H9 (cell line): ENCODE results near the gene CBLB. TPM values are rescaled to one million over a fixed set of nuclear protein-coding genes. Genes with fewer than 3 reads are reported as not detected.

Source experiments
- DNase-seq: peaks from one replicate; pipeline ENCODE4 v3.0.0-alpha.2; 2017
- H2AFZ ChIP-seq: one replicate; pipeline ENCODE4 v1.6.1; 2013; ENCODE audit warnings: mild to moderate bottlenecking, low read length, control low read depth, moderate library complexity
- H2AK5ac ChIP-seq: 2 replicates; pipeline ENCODE4 v1.6.1; 2013; ENCODE audit warnings: low read length, control low read depth, mixed read lengths; ENCODE audit not compliant: insufficient read length
- H2BK120ac ChIP-seq: one replicate; pipeline ENCODE4 v1.6.1; 2013; ENCODE audit warnings: low read depth, mild to moderate bottlenecking, low read length, control low read depth, inconsistent platforms; ENCODE audit not compliant: poor library complexity, severe bottlenecking
- H2BK12ac ChIP-seq: 2 replicates; pipeline ENCODE4 v1.6.1; 2013; ENCODE audit warnings: low read length, control low read depth, mixed read lengths, low read depth; ENCODE audit not compliant: insufficient read length
- H2BK15ac ChIP-seq: 2 replicates; pipeline ENCODE4 v1.6.1; 2013; ENCODE audit warnings: low read depth, low read length, control low read depth
- H2BK20ac ChIP-seq: one replicate; pipeline ENCODE4 v1.6.1; 2013; ENCODE audit warnings: low read depth, mild to moderate bottlenecking, low read length, control low read depth, inconsistent platforms; ENCODE audit not compliant: poor library complexity, severe bottlenecking
- H2BK5ac ChIP-seq: 2 replicates; pipeline ENCODE4 v1.6.1; 2013; ENCODE audit warnings: low read length, control low read depth, mixed read lengths; ENCODE audit not compliant: insufficient read length
- H3K14ac ChIP-seq: 2 replicates; pipeline ENCODE4 v1.6.1; 2013; ENCODE audit warnings: low read length, control low read depth; ENCODE audit not compliant: insufficient read depth
- H3K18ac ChIP-seq: 2 replicates; pipeline ENCODE4 v1.6.1; 2013; ENCODE audit warnings: low read depth, mild to moderate bottlenecking, mixed read lengths, low read length, control low read depth; ENCODE audit not compliant: insufficient read length
- H3K23ac ChIP-seq: 2 replicates; pipeline ENCODE4 v1.6.1; 2013; ENCODE audit warnings: low read length, control low read depth, mixed read lengths, low read depth; ENCODE audit not compliant: insufficient read length
- H3K23me2 ChIP-seq: 2 replicates; pipeline ENCODE4 v1.6.1; 2013; ENCODE audit warnings: low read depth, mild to moderate bottlenecking, mixed read lengths, low read length, control low read depth; ENCODE audit not compliant: insufficient read length, poor library complexity, severe bottlenecking
- H3K27ac ChIP-seq: 2 replicates; pipeline ENCODE4 v1.5.1; 2013; ENCODE audit warnings: low read length, control low read depth, mixed read lengths, low read depth; ENCODE audit not compliant: insufficient read length
- H3K27me3 ChIP-seq: 2 replicates; pipeline ENCODE4 v1.6.1; 2013; ENCODE audit warnings: low read length, control low read depth, inconsistent platforms; ENCODE audit not compliant: insufficient read depth
- H3K4ac ChIP-seq: 2 replicates; pipeline ENCODE4 v1.6.1; 2013; ENCODE audit warnings: low read depth, mild to moderate bottlenecking, control low read depth, inconsistent platforms, low read length, moderate library complexity
- H3K4me1 ChIP-seq: 2 replicates; pipeline ENCODE4 v1.6.1; 2013; ENCODE audit warnings: low read length, control low read depth, inconsistent platforms; ENCODE audit not compliant: insufficient read depth
- H3K4me2 ChIP-seq: 2 replicates; pipeline ENCODE4 v1.6.1; 2013; ENCODE audit warnings: low read length, control low read depth, mixed read lengths; ENCODE audit not compliant: insufficient read length, insufficient read depth
- H3K56ac ChIP-seq: 2 replicates; pipeline ENCODE4 v1.6.1; 2013; ENCODE audit warnings: low read depth, mild to moderate bottlenecking, mixed read lengths, low read length, control low read depth; ENCODE audit not compliant: insufficient read length
- H3K79me1 ChIP-seq: 2 replicates; pipeline ENCODE4 v1.6.1; 2013; ENCODE audit warnings: low read depth, mild to moderate bottlenecking, moderate library complexity, low read length, control low read depth, inconsistent platforms; ENCODE audit not compliant: insufficient read depth, poor library complexity, severe bottlenecking
- H3K79me2 ChIP-seq: 2 replicates; pipeline ENCODE4 v1.6.1; 2013; ENCODE audit warnings: low read length, control low read depth, inconsistent platforms; ENCODE audit not compliant: insufficient read depth
- H3K9ac ChIP-seq: 2 replicates; pipeline ENCODE4 v1.6.1; 2013; ENCODE audit warnings: low read length, control low read depth, mixed read lengths; ENCODE audit not compliant: insufficient read length; ENCODE audit errors: extremely low read depth
- H3K9me3 ChIP-seq: one replicate; pipeline ENCODE4 v1.6.1; 2013; ENCODE audit warnings: low read depth, low read length, inconsistent platforms; ENCODE audit not compliant: control insufficient read depth
- H3T11ph ChIP-seq: one replicate; pipeline ENCODE4 v1.6.1; 2013; ENCODE audit warnings: mild to moderate bottlenecking, low read length, control low read depth, inconsistent platforms
- H4K20me1 ChIP-seq: one replicate; pipeline ENCODE4 v1.6.1; 2013; ENCODE audit not compliant: control insufficient read depth, insufficient read length, insufficient read depth
- H4K5ac ChIP-seq: 2 replicates; pipeline ENCODE4 v1.6.1; 2013; ENCODE audit warnings: low read depth, mild to moderate bottlenecking, mixed read lengths, low read length, control low read depth; ENCODE audit not compliant: insufficient read length
- H4K8ac ChIP-seq: replicated peaks from 2 replicates; pipeline ENCODE4 v1.6.1; 2013; ENCODE audit warnings: low read length, control low read depth, mixed read lengths, low read depth; ENCODE audit not compliant: insufficient read length
- H4K91ac ChIP-seq: 2 replicates; pipeline ENCODE4 v1.6.1; 2013; ENCODE audit warnings: low read depth, mild to moderate bottlenecking, moderate library complexity, mixed read lengths, low read length, control low read depth; ENCODE audit not compliant: insufficient read length
- H3K27ac Mint-ChIP-seq, 3 experiments: 2 replicates in 2 of 3; 3 replicates in 1 of 3; pipeline ENCODE4 v1.8.0; 2020 to 2021; ENCODE audit warnings: mixed read lengths in 3 of 3, mild to moderate bottlenecking in 1 of 3, moderate library complexity in 1 of 3
- H3K27me3 Mint-ChIP-seq: 2 replicates; pipeline ENCODE4 v1.8.0; 2021; ENCODE audit warnings: low read depth, mild to moderate bottlenecking, moderate library complexity, mixed read lengths
- H3K36me3 Mint-ChIP-seq, 3 experiments: 2 replicates in 2 of 3; 3 replicates in 1 of 3; pipeline ENCODE4 v1.8.0; 2020 to 2021; ENCODE audit warnings: low read depth in 3 of 3, mixed read lengths in 3 of 3; ENCODE audit not compliant: insufficient read depth in 1 of 3
- H3K4me1 Mint-ChIP-seq, 2 experiments: 2 replicates each; pipeline ENCODE4 v1.8.0; 2020; ENCODE audit warnings: mixed read lengths in 2 of 2
- H3K4me3 Mint-ChIP-seq, 2 experiments: 2 replicates in 1 of 2; 3 replicates in 1 of 2; pipeline ENCODE4 v1.8.0; 2020 to 2021; ENCODE audit warnings: mild to moderate bottlenecking in 2 of 2, mixed read lengths in 2 of 2, moderate library complexity in 1 of 2
- H3K9me3 Mint-ChIP-seq, 2 experiments: 2 replicates in 1 of 2; 3 replicates in 1 of 2; pipeline ENCODE4 v1.8.0; 2020; ENCODE audit warnings: mild to moderate bottlenecking in 2 of 2, mixed read lengths in 2 of 2, moderate library complexity in 1 of 2
- CTCF ChIP-seq: fragments of 200-600 bp; sonication (generic); conservative IDR thresholded peaks from 3 replicates; pipeline ENCODE4 v1.8.0; 2021; ENCODE audit warnings: antibody characterized with exemption, mild to moderate bottlenecking
- WGBS: extraction: QIAGEN DNeasy Blood & Tissue Kit; methylation state at CpG from one replicate; pipeline ENCODE4 v1.1.7; 2013; ENCODE audit warnings: missing lambda C conversion rate, low lambda C conversion rate, mixed read lengths; ENCODE audit not compliant: insufficient read length; ENCODE audit errors: extremely low coverage; 5-methylcytosine and 5-hydroxymethylcytosine counted together
- total RNA-seq: library from RNA; stranded (reverse); gene quantifications from 2 replicates; pipeline ENCODE4 v1.2.1, GENCODE V29; 2021

The CBLB gene
- total RNA-seq, 1 experiment from 2014 or later, result 25.7 TPM

GRCh38 chr3:105847452-105847851 lies 21.4 kb downstream of the CBLB start:
- Histone ChIP-seq H3K9me3 (no peaks in the 10 kb centered on the region), H3K23ac (no peak overlapping the region), H2BK20ac (no peak overlapping the region), H3K56ac (no peak overlapping the region), H3K4ac (no peak overlapping the region), H4K20me1 (no peaks in the 10 kb centered on the region), H3K27me3 (no peaks in the 10 kb centered on the region), H3K27ac (no peak overlapping the region), H2AK5ac (no peak overlapping the region), H2AFZ (no peak overlapping the region), H4K5ac (no peak overlapping the region), H3K79me1 (no peaks in the 10 kb centered on the region), H3K14ac (no peak overlapping the region), H3K4me2 (no peak overlapping the region), H2BK120ac (no peak overlapping the region), H2BK12ac (no peak overlapping the region), H3K79me2 (no peaks in the 10 kb centered on the region), H3T11ph (no peak overlapping the region), H4K91ac (no peak overlapping the region), H3K23me2 (no peaks in the 10 kb centered on the region), H4K8ac (no peak overlapping the region), H3K9ac (no peak overlapping the region), H3K4me1 (no peaks in the 10 kb centered on the region), H2BK15ac (no peak overlapping the region), H3K18ac (no peak overlapping the region), H2BK5ac (no peak overlapping the region)
- Mint-ChIP-seq H3K27ac (peak overlapping the region; percentile 29 to 78 (median 53); a peak in 4 of 7 replicates), H3K4me1 (peaks cover 5 to 22% of the 10 kb centered on the region in 2 experiments), H3K27me3 (no peaks in the 10 kb centered on the region), H3K4me3 (no peak overlapping the region), H3K9me3 (no peaks in the 10 kb centered on the region), H3K36me3 (peaks cover 5 to 9% (median 5%) of the 10 kb centered on the region in 3 experiments; a peak in 5 of 7 replicates)
- no peak for DNase-seq
- no CpG with 5 or more reads among the region's 1 CpG for WGBS
- no peak for TF ChIP-seq CTCF
